ENCODE measurements around the gene NUP88.

GRCh38 chr17:5438716-5439445, 19.4 kb upstream of the NUP88 start, which contains the start of gene C1QBP:
- TF ChIP-seq CTCF (conservative IDR thresholded peaks at IDR 0.05 in 1 of 2, IDR thresholded peaks at IDR 0.05 in 1 of 2; ENCODE audit: low read depth in 1 of 2, low read length in 2 of 2) (peak; percentile 82 to 94), EZH2 (IDR thresholded peaks at IDR 0.05; ENCODE audit: low read length, missing control alignments) (no peak)

Data from fibroblast of lung (primary cell).